H9 (cell line): ENCODE data around the gene PARVB. TPM values are rescaled to one million over a fixed set of nuclear protein-coding genes. Genes with fewer than 3 reads are reported as not detected.

Experiments
- DNase-seq: peaks from one replicate; pipeline ENCODE4 v3.0.0-alpha.2; 2017
- H2AFZ ChIP-seq: one replicate; pipeline ENCODE4 v1.6.1; 2013; ENCODE audit warnings: mild to moderate bottlenecking, low read length, control low read depth, moderate library complexity
- H2AK5ac ChIP-seq: 2 replicates; pipeline ENCODE4 v1.6.1; 2013; ENCODE audit warnings: low read length, control low read depth, mixed read lengths; ENCODE audit not compliant: insufficient read length
- H2BK120ac ChIP-seq: one replicate; pipeline ENCODE4 v1.6.1; 2013; ENCODE audit warnings: low read depth, mild to moderate bottlenecking, low read length, control low read depth, inconsistent platforms; ENCODE audit not compliant: poor library complexity, severe bottlenecking
- H2BK12ac ChIP-seq: 2 replicates; pipeline ENCODE4 v1.6.1; 2013; ENCODE audit warnings: low read length, control low read depth, mixed read lengths, low read depth; ENCODE audit not compliant: insufficient read length
- H2BK15ac ChIP-seq: 2 replicates; pipeline ENCODE4 v1.6.1; 2013; ENCODE audit warnings: low read depth, low read length, control low read depth
- H2BK20ac ChIP-seq: one replicate; pipeline ENCODE4 v1.6.1; 2013; ENCODE audit warnings: low read depth, mild to moderate bottlenecking, low read length, control low read depth, inconsistent platforms; ENCODE audit not compliant: poor library complexity, severe bottlenecking
- H2BK5ac ChIP-seq: 2 replicates; pipeline ENCODE4 v1.6.1; 2013; ENCODE audit warnings: low read length, control low read depth, mixed read lengths; ENCODE audit not compliant: insufficient read length
- H3K14ac ChIP-seq: 2 replicates; pipeline ENCODE4 v1.6.1; 2013; ENCODE audit warnings: low read length, control low read depth; ENCODE audit not compliant: insufficient read depth
- H3K18ac ChIP-seq: 2 replicates; pipeline ENCODE4 v1.6.1; 2013; ENCODE audit warnings: low read depth, mild to moderate bottlenecking, mixed read lengths, low read length, control low read depth; ENCODE audit not compliant: insufficient read length
- H3K23ac ChIP-seq: 2 replicates; pipeline ENCODE4 v1.6.1; 2013; ENCODE audit warnings: low read length, control low read depth, mixed read lengths, low read depth; ENCODE audit not compliant: insufficient read length
- H3K23me2 ChIP-seq: 2 replicates; pipeline ENCODE4 v1.6.1; 2013; ENCODE audit warnings: low read depth, mild to moderate bottlenecking, mixed read lengths, low read length, control low read depth; ENCODE audit not compliant: insufficient read length, poor library complexity, severe bottlenecking
- H3K27ac ChIP-seq: 2 replicates; pipeline ENCODE4 v1.5.1; 2013; ENCODE audit warnings: low read length, control low read depth, mixed read lengths, low read depth; ENCODE audit not compliant: insufficient read length
- H3K27me3 ChIP-seq: 2 replicates; pipeline ENCODE4 v1.6.1; 2013; ENCODE audit warnings: low read length, control low read depth, inconsistent platforms; ENCODE audit not compliant: insufficient read depth
- H3K4ac ChIP-seq: 2 replicates; pipeline ENCODE4 v1.6.1; 2013; ENCODE audit warnings: low read depth, mild to moderate bottlenecking, control low read depth, inconsistent platforms, low read length, moderate library complexity
- H3K4me1 ChIP-seq: 2 replicates; pipeline ENCODE4 v1.6.1; 2013; ENCODE audit warnings: low read length, control low read depth, inconsistent platforms; ENCODE audit not compliant: insufficient read depth
- H3K4me2 ChIP-seq: 2 replicates; pipeline ENCODE4 v1.6.1; 2013; ENCODE audit warnings: low read length, control low read depth, mixed read lengths; ENCODE audit not compliant: insufficient read length, insufficient read depth
- H3K56ac ChIP-seq: 2 replicates; pipeline ENCODE4 v1.6.1; 2013; ENCODE audit warnings: low read depth, mild to moderate bottlenecking, mixed read lengths, low read length, control low read depth; ENCODE audit not compliant: insufficient read length
- H3K79me1 ChIP-seq: 2 replicates; pipeline ENCODE4 v1.6.1; 2013; ENCODE audit warnings: low read depth, mild to moderate bottlenecking, moderate library complexity, low read length, control low read depth, inconsistent platforms; ENCODE audit not compliant: insufficient read depth, poor library complexity, severe bottlenecking
- H3K79me2 ChIP-seq: 2 replicates; pipeline ENCODE4 v1.6.1; 2013; ENCODE audit warnings: low read length, control low read depth, inconsistent platforms; ENCODE audit not compliant: insufficient read depth
- H3K9ac ChIP-seq: 2 replicates; pipeline ENCODE4 v1.6.1; 2013; ENCODE audit warnings: low read length, control low read depth, mixed read lengths; ENCODE audit not compliant: insufficient read length; ENCODE audit errors: extremely low read depth
- H3K9me3 ChIP-seq: one replicate; pipeline ENCODE4 v1.6.1; 2013; ENCODE audit warnings: low read depth, low read length, inconsistent platforms; ENCODE audit not compliant: control insufficient read depth
- H3T11ph ChIP-seq: one replicate; pipeline ENCODE4 v1.6.1; 2013; ENCODE audit warnings: mild to moderate bottlenecking, low read length, control low read depth, inconsistent platforms
- H4K20me1 ChIP-seq: one replicate; pipeline ENCODE4 v1.6.1; 2013; ENCODE audit not compliant: control insufficient read depth, insufficient read length, insufficient read depth
- H4K5ac ChIP-seq: 2 replicates; pipeline ENCODE4 v1.6.1; 2013; ENCODE audit warnings: low read depth, mild to moderate bottlenecking, mixed read lengths, low read length, control low read depth; ENCODE audit not compliant: insufficient read length
- H4K8ac ChIP-seq: replicated peaks from 2 replicates; pipeline ENCODE4 v1.6.1; 2013; ENCODE audit warnings: low read length, control low read depth, mixed read lengths, low read depth; ENCODE audit not compliant: insufficient read length
- H4K91ac ChIP-seq: 2 replicates; pipeline ENCODE4 v1.6.1; 2013; ENCODE audit warnings: low read depth, mild to moderate bottlenecking, moderate library complexity, mixed read lengths, low read length, control low read depth; ENCODE audit not compliant: insufficient read length
- H3K27ac Mint-ChIP-seq, 3 experiments: 2 replicates in 2 of 3; 3 replicates in 1 of 3; pipeline ENCODE4 v1.8.0; 2020 to 2021; ENCODE audit warnings: mixed read lengths in 3 of 3, mild to moderate bottlenecking in 1 of 3, moderate library complexity in 1 of 3
- H3K27me3 Mint-ChIP-seq: 2 replicates; pipeline ENCODE4 v1.8.0; 2021; ENCODE audit warnings: low read depth, mild to moderate bottlenecking, moderate library complexity, mixed read lengths
- H3K36me3 Mint-ChIP-seq, 3 experiments: 2 replicates in 2 of 3; 3 replicates in 1 of 3; pipeline ENCODE4 v1.8.0; 2020 to 2021; ENCODE audit warnings: low read depth in 3 of 3, mixed read lengths in 3 of 3; ENCODE audit not compliant: insufficient read depth in 1 of 3
- H3K4me1 Mint-ChIP-seq, 2 experiments: 2 replicates each; pipeline ENCODE4 v1.8.0; 2020; ENCODE audit warnings: mixed read lengths in 2 of 2
- H3K4me3 Mint-ChIP-seq, 2 experiments: 2 replicates in 1 of 2; 3 replicates in 1 of 2; pipeline ENCODE4 v1.8.0; 2020 to 2021; ENCODE audit warnings: mild to moderate bottlenecking in 2 of 2, mixed read lengths in 2 of 2, moderate library complexity in 1 of 2
- H3K9me3 Mint-ChIP-seq, 2 experiments: 2 replicates in 1 of 2; 3 replicates in 1 of 2; pipeline ENCODE4 v1.8.0; 2020; ENCODE audit warnings: mild to moderate bottlenecking in 2 of 2, mixed read lengths in 2 of 2, moderate library complexity in 1 of 2
- WGBS: extraction: QIAGEN DNeasy Blood & Tissue Kit; methylation state at CpG from one replicate; pipeline ENCODE4 v1.1.7; 2013; ENCODE audit warnings: missing lambda C conversion rate, low lambda C conversion rate, mixed read lengths; ENCODE audit not compliant: insufficient read length; ENCODE audit errors: extremely low coverage; 5-methylcytosine and 5-hydroxymethylcytosine counted together
- total RNA-seq: library from RNA; stranded (reverse); gene quantifications from 2 replicates; pipeline ENCODE4 v1.2.1, GENCODE V29; 2021
- TF ChIP-seq, protein P1 (sequence below): fragments of 200-600 bp; sonication (generic); conservative IDR thresholded peaks from 3 replicates; pipeline ENCODE4 v1.8.0; 2021; ENCODE audit warnings: antibody characterized with exemption, mild to moderate bottlenecking

The PARVB gene
- total RNA-seq, 1 experiment from 2014 or later = 15.6 TPM

DNA sequence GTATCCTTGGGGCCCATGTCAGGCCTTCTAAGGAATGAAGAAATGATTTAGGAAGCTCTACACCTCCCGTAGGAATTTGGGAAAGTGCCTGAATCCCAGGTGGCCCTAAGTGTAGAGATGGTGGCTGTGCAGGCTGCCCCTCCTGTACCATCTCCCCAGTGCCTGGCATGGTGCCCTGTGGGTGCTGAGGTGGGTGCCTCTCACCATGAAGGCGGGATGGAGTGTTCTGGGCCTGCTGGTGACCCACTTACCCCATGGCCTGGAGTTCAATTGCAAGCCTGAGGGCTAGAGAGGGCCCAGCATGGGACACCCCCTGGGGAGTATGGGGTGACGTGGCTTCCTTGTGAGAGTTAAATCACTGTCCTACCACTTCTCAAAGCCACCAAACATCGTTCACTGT, 49.1 kb upstream of the PARVB start:
- Mint-ChIP-seq H3K36me3 (peaks cover 39 to 82% (median 66%) of the 10 kb centered on the region in 3 experiments; a peak in 6 of 7 replicates), H3K9me3 (no peaks in the 10 kb centered on the region; a peak in 1 of 5 replicates), H3K27ac (no peak overlapping the region), H3K27me3 (no peaks in the 10 kb centered on the region), H3K4me3 (no peak overlapping the region), H3K4me1 (no peaks in the 10 kb centered on the region)
- Histone ChIP-seq H3K4me2 (no peak overlapping the region), H3K9me3 (no peaks in the 10 kb centered on the region), H3K23me2 (no peaks in the 10 kb centered on the region), H4K91ac (no peak overlapping the region), H3K4ac (no peak overlapping the region), H2AFZ (no peak overlapping the region), H3K9ac (no peak overlapping the region), H3K79me1 (no peaks in the 10 kb centered on the region), H3K56ac (no peak overlapping the region), H3K27me3 (no peaks in the 10 kb centered on the region), H2BK20ac (no peak overlapping the region), H3T11ph (no peak overlapping the region), H3K18ac (no peak overlapping the region), H2BK120ac (no peak overlapping the region), H4K5ac (no peak overlapping the region), H3K79me2 (no peaks in the 10 kb centered on the region), H3K23ac (no peak overlapping the region), H2AK5ac (no peak overlapping the region), H2BK15ac (no peak overlapping the region), H2BK5ac (no peak overlapping the region), H4K20me1 (no peaks in the 10 kb centered on the region), H3K14ac (no peak overlapping the region), H3K27ac (no peak overlapping the region), H4K8ac (no peak overlapping the region), H2BK12ac (no peak overlapping the region), H3K4me1 (no peaks in the 10 kb centered on the region)
- WGBS = no CpG with 5 or more reads among the region's 4 CpGs
- TF ChIP-seq, protein P1, sequence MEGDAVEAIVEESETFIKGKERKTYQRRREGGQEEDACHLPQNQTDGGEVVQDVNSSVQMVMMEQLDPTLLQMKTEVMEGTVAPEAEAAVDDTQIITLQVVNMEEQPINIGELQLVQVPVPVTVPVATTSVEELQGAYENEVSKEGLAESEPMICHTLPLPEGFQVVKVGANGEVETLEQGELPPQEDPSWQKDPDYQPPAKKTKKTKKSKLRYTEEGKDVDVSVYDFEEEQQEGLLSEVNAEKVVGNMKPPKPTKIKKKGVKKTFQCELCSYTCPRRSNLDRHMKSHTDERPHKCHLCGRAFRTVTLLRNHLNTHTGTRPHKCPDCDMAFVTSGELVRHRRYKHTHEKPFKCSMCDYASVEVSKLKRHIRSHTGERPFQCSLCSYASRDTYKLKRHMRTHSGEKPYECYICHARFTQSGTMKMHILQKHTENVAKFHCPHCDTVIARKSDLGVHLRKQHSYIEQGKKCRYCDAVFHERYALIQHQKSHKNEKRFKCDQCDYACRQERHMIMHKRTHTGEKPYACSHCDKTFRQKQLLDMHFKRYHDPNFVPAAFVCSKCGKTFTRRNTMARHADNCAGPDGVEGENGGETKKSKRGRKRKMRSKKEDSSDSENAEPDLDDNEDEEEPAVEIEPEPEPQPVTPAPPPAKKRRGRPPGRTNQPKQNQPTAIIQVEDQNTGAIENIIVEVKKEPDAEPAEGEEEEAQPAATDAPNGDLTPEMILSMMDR = no peak
- DNase-seq = no peak
